Fibroblast of upper back skin (primary cell): Measurements from ENCODE around the gene SLC16A3.
"Not testable (repeated sequence)": the region's sequence is repeated elsewhere in the genome, so short reads cannot be mapped to it uniquely, and the experiment has no call there.

ENCODE experiments used
- DNase-seq: peaks from one replicate; pipeline ENCODE4 v3.0.0-alpha.2; 2013

The SLC16A3 gene

DNA sequence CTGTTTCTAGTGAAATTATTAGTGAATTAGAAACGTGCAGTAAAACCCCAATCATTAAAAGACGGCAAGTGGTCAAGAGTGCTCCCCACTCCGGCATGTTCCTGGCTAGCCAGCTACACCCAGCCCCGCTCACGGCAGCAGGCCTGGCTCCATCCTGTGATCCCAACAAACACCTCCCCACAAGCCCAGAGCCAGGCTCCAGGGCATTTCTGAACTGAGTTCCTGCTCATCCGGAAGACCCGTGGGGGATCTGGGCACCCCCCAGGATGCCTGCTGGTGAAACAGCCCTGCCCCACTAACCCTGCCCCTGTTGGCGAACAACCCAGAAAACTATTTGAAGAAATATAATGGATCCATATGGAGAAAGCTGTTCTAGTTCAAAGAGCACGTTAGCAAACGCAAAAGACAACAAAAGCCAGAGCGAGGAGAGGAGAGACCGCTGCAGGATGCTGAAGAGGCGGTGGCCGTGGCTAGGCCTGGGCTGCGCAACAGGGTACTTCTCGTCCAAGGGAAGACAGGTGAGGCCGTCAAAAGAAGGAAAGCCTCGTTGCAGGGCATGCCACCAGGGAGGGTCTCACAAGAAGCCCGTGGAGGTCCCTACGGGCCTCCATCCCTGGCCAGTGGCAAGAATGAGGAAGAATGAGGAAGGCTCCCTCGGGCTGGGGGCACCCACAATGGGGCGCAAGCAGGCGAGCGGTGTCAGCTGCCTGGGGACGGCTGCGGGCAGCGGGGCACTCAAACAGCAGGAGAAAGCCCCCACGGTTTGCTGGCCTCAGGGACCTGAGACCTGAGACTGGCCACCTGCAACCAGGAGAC is 19.2 kb downstream of the SLC16A3 start:
- DNase-seq, result no peak

GRCh38 chr17:82248815-82249674 is 20.2 kb downstream of the SLC16A3 start:
- no peak for DNase-seq

- DNase-seq, result no peak
These were observed 21.2 kb downstream of the SLC16A3 start for GRCh38 chr17:82249896-82250581.

DNA sequence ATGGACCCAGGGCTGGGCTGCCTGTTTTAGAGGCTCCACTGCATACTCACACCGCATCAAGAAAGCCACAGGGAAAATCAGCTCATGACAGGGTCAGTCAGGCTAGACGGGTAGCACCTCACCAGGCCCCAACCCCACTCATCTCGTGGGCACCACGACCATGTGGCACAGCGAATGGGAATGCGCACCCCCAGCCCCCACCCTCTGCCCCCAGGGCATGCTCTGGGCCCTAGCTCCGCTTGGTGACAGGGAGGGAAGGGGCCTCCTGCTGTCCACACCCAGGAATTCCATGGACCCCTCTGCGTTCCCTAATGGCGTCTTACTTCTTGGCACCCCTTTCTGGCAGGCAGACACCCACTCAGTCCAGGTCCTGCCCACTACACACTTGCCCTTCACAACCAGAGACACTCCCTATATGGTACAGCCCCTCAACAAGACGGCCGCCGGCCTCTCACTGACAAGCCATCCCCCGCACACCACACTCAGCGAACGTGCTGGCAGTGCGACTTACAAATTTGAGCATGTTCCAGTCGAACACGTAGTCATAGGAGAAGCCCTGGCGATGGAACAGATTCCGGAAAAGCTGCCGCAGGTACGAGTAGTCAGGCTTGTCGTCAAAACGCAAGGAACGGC is 22.1 kb downstream of the SLC16A3 start:
- no peak for DNase-seq

DNA sequence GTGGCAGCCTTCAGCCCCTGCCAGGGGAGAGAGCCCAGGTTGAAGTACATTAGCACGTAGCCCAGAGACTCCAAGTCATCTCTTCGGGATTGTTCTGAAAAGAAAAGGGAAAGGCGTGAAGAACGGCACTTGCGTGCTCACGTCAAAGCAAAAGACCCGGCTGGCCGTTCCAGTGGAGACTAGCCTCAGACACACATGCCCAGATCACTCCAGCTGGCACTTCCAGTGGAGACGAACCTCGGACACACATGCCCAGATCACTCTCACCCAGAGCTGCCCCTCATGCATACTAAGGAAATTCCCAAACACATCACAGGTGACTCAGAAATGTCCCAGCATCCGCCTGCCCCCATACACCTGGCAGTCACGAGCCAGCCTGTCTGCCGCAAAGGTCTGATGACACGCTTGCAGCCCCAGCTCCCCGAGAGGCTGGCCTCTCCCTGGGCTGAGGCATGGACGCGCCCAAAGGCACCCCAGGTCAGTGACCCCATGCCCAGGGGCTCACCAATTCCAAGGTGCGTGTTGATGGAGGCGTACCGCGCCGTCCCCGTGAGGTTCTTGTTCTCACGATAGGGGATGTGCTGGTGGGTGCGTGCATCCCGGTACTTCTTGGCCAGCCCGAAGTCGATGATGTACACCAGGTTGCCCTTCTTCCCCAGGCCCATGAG is 23.8 kb downstream of the SLC16A3 start:
- DNase-seq, result no peak

DNA sequence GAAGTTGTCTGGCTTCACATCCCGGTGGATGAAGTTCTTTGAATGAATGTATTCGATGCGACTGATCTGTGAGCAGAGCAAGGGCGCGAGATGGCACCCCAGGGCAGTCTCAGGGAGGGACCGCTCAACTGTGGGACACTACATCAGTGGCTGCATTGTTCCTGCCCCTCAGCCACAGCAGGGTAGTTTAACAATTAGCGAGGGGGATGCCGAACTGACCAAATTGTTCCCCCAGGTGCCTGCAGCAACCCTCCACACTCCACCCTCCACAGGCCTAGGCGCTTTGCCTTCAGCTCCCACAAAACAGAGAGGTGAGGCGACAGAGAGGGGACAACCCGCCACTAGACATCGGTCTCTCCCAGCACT is 24.3 kb downstream of the SLC16A3 start:
- no peak for DNase-seq

DNA sequence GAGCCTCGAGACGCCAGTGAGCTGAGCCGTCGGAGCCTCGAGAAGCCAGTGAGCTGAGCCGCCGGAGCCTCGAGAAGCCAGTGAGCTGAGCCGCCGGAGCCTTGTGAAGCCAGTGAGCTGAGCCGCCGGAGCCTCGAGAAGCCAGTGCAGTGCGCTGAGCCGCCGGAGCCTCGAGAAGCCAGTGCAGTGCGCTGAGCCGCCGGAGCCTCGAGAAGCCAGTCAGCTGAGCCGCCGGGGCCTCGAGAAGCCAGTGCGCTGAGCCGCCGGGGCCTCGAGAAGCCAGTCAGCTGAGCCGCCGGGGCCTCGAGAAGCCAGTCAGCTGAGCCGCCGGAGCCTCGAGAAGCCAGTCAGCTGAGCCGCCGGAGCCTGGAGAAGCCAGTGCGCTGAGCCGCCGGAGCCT is 25.3 kb downstream of the SLC16A3 start:
- not testable (repeated sequence) for DNase-seq

GRCh38 chr17:82254746-82255145 is 25.9 kb downstream of the SLC16A3 start:
- DNase-seq, result not testable (repeated sequence)

- DNase-seq, result no peak
These were observed 26.6 kb downstream of the SLC16A3 start for GRCh38 chr17:82255402-82255972.

GRCh38 chr17:82256242-82256885 is 27.5 kb downstream of the SLC16A3 start:
- no peak for DNase-seq

GRCh38 chr17:82257473-82257872 is 28.6 kb downstream of the SLC16A3 start:
- DNase-seq, result no peak

GRCh38 chr17:82258555-82258954 is 29.7 kb downstream of the SLC16A3 start:
- DNase-seq, result no peak

DNA sequence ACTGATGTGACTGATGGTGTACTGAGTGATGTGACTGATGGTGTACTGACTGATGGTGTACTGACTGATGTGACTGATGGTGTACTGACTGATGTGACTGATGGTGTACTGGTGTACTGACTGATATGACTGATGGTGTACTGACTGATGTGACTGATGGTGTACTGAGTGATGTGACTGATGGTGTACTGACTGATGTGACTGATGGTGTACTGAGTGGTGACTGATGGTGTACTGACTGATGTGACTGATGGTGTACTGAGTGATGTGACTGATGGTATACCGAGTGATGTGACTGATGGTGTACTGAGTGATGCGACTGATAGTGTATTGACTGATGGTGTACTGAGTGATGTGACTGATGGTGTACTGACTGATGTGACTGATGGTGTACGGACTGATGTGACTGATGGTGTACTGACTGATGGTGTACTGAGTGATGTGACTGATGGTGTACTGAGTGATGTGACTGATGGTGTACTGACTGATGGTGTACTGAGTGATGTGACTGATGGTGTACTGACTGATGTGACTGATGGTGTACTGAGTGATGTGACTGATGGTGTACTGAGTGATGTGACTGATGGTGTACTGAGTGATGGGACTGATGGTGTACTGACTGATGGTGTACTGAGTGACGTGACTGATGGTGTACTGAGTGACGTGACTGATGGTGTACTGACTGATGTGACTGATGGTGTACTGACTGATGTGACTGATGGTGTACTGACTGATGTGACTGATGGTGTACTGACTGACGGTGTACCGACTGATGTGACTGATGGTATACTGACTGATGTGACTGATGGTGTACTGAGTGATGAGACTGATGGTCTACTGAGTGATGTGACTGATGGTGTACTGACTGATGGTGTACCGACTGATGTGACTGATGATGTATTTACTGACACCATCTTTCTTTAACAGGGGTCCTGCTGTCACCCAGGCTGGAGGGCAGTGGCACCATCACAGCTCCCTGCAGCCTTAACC is 31.4 kb downstream of the SLC16A3 start:
- DNase-seq, result not testable (repeated sequence)

- DNase-seq, result no peak
These were observed 33.5 kb downstream of the SLC16A3 start for GRCh38 chr17:82262344-82262743.

DNA sequence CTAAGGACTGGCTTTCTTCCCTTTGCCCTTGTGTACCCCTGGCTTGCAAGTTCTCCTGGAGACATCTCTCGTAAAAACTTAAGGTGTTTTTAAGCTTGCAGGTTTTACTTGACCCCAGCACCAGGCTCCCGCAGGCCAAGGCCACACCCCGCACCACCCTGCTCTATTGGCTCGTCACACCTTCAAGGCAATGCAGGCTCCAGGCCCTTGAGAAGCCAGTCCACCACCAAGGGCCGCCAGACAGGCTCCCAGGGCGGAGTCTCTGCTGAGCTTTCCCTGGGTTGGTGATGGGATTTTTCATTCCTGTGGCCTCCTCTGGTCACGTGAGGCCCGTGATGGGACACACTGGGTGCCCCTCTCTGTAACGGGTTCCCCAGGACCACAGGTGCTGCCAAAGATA is 34.8 kb downstream of the SLC16A3 start:
- no peak for DNase-seq

DNA sequence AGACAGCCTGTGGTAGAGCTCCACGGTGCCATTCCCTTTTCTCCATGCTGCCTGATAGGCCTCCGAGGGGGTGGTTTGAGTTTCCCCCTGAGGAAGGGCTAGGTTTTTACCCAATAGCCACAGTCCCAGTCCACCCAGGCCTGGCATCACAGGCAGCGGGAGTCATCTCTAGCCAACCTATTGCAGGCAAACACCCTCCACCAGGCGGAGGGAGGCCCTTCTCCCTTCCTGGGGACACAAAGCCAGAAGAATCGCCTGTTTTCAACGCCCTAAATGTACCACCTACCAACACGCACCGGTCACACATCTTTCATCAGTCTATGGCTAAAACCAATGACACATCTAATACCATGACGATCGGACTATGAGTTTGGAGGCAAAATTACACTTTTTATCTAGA is 37.3 kb downstream of the SLC16A3 start:
- no peak for DNase-seq

- DNase-seq, result peak; percentile 90
These were observed 38.9 kb downstream of the SLC16A3 start for GRCh38 chr17:82267575-82268379.

- no peak for DNase-seq
These were observed 40.5 kb downstream of the SLC16A3 start for GRCh38 chr17:82269138-82269881.
